ENCODE results near the gene SRL.

- TF ChIP-seq CHD2 (IDR thresholded peaks at IDR 0.05; ENCODE audit: low read length, partially characterized antibody) (no peak), POLR2AphosphoS5 (IDR thresholded peaks at IDR 0.05; ENCODE audit: low read depth, low read length) (no peak), CTCF (IDR thresholded peaks at IDR 0.05) (no peak), TCF12 (IDR thresholded peaks at IDR 0.05) (no peak)
These were observed 3.4 kb upstream of the SRL start for GRCh38 chr16:4245077-4245791.
